Left hindlimb (tissue), 1 donor: ENCODE data around the gene GNS.
A peak's percentile ranks its signal among the peaks of the same experiment; 100 is the strongest.
"Not testable (repeated sequence)": the region's sequence is repeated elsewhere in the genome, so short reads cannot be mapped to it uniquely, and the experiment has no call there.

Experiments used
- DNase-seq: peaks from one replicate; pipeline ENCODE4 v3.0.0-alpha.2; 2018

Gene GNS

GRCh38 chr12:64759035-64759894 lies at the start of gene GNS:
Gene GNS, minus strand, starts transcription at chr12:64759406. Its CDS starts 130 bp downstream, at chr12:64759276.
- DNase-seq: peak; percentile 97

- DNase-seq: no peak
Measured at GRCh38 chr12:64808110-64808509, 48.9 kb upstream of the GNS start.

GRCh38 chr12:64806593-64807460 lies 47.6 kb upstream of the GNS start:
- DNase-seq: no peak

GRCh38 chr12:64806173-64806572 lies 47.0 kb upstream of the GNS start:
- no peak for DNase-seq

GRCh38 chr12:64802180-64802775 lies 43.1 kb upstream of the GNS start:
- DNase-seq: not testable (repeated sequence)

GRCh38 chr12:64801381-64801780 lies 42.2 kb upstream of the GNS start:
- no peak for DNase-seq

- DNase-seq: no peak
Measured at GRCh38 chr12:64800640-64801039, 41.4 kb upstream of the GNS start.

GRCh38 chr12:64798165-64798564 lies 39.0 kb upstream of the GNS start:
- DNase-seq: no peak

- no peak for DNase-seq
Measured at GRCh38 chr12:64797156-64797555, 38.0 kb upstream of the GNS start.

GRCh38 chr12:64796205-64796845 lies 37.1 kb upstream of the GNS start:
- DNase-seq: no peak

GRCh38 chr12:64794305-64794704 lies 35.1 kb upstream of the GNS start:
- DNase-seq: no peak

- no peak for DNase-seq
Measured at GRCh38 chr12:64793610-64794009, 34.4 kb upstream of the GNS start.

- DNase-seq: no peak
Measured at GRCh38 chr12:64792128-64792527, 32.9 kb upstream of the GNS start.

- DNase-seq: no peak
Measured at GRCh38 chr12:64791036-64791435, 31.8 kb upstream of the GNS start.

- no peak for DNase-seq
Measured at GRCh38 chr12:64790166-64790565, 31.0 kb upstream of the GNS start.

- DNase-seq: no peak
Measured at GRCh38 chr12:64785838-64786237, 26.6 kb upstream of the GNS start.

GRCh38 chr12:64782191-64782876 lies 23.1 kb upstream of the GNS start:
- no peak for DNase-seq

- DNase-seq: no peak
Measured at GRCh38 chr12:64781280-64782190, 22.3 kb upstream of the GNS start.

- peak; percentile 37 for DNase-seq
Measured at GRCh38 chr12:64780531-64781279, 21.5 kb upstream of the GNS start.

- DNase-seq: no peak
Measured at GRCh38 chr12:64780132-64780530, 20.9 kb upstream of the GNS start.
